GM10248 (cell line): ENCODE data around the gene NSG2.

Experiments
- CTCF ChIA-PET: fragments of 300-600 bp; sonication (Branson Sonifier 250); formaldehyde crosslinking; extraction: SDS; loops from one replicate; lab custom pipeline; 2021; ENCODE audit warnings: antibody characterized with exemption; lab: Yijun Ruan, JAX
- POLR2A ChIA-PET: fragments of 350-650 bp; sonication (Branson Sonifier 250); formaldehyde crosslinking; extraction: SDS; loops from one replicate; lab custom pipeline; 2020; ENCODE audit warnings: antibody characterized with exemption; lab: Yijun Ruan, JAX
- DNase-seq: peaks from one replicate; pipeline ENCODE4 v3.0.0; 2012; ENCODE audit errors: extremely low spot score
- CTCF ChIP-seq: IDR thresholded peaks from 2 replicates; pipeline ENCODE4 v1.5.1; 2012; ENCODE audit warnings: mild to moderate bottlenecking, low read depth; ENCODE audit errors: extremely low read depth, missing control alignments, control extremely low read depth

NSG2 gene

DNA sequence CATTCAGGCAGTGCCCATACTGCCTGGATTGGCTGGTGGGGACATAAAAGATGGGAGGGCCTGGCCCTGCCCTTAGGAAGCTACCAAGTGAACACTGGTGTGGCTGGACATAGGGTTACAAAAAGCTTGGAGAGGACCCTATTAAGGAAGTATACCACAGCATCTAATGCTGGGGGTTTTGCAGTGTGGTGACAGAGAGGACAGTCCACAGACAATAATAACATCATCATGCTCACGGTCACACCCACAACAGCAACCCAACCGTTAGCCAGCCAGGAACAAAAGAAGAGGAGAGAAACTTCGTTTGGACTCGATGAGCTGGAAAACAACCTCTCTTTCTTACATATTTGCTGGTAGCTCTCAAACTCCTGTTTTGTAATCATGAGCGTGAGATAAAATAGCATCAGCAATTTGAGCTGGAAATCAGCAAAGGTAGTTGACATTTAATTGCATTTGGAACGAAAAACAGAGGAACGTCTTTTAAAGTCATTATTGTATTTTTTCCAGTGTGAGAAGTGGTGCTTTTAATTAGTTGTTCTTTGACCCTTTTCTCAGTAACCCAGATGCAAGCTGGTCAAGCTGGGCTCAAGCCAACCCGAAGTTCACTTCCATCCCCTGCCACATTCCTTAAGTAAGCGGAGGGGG lies 73.4 kb downstream of the NSG2 start:
- DNase-seq: no peak

DNA sequence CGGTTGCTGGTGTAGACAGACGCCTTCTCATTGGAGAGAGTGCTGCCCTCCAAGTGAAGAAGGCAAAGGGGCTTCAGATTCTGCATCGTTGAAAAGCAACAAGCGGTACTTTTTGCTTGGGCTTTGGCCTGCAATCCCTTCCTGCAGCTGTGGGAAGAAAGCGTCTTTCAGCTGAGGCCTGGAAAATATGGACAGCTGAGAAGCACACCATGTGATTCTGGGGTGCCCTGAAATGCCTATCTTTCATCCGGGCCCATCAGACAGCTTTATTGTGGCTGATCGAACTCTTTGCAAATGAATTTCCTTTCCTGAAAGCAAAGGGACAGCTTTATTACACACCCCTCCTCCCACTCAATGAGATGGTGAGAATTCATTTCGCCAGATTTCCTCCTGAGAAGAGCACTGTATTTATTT lies 74.0 kb downstream of the NSG2 start:
- POLR2A ChIA-PET: no interaction called here
- TF ChIP-seq CTCF: no peak
- CTCF ChIA-PET: interaction anchor here (0.8 to 2.1 kb wide), 3 partner anchors 10 to 192 kb away, joined by 3 to 5 read pairs (median 3); no protein-coding TSS in a partner anchor
- DNase-seq: no peak

More for the DNA sequence above, 73.4 kb downstream of the NSG2 start:
- TF ChIP-seq CTCF: no peak
- POLR2A ChIA-PET: no interaction called here
- CTCF ChIA-PET: interaction anchor here (0.8 to 2.1 kb wide), 3 partner anchors 9 to 193 kb away, joined by 3 to 5 read pairs (median 3); no protein-coding TSS in a partner anchor

DNA sequence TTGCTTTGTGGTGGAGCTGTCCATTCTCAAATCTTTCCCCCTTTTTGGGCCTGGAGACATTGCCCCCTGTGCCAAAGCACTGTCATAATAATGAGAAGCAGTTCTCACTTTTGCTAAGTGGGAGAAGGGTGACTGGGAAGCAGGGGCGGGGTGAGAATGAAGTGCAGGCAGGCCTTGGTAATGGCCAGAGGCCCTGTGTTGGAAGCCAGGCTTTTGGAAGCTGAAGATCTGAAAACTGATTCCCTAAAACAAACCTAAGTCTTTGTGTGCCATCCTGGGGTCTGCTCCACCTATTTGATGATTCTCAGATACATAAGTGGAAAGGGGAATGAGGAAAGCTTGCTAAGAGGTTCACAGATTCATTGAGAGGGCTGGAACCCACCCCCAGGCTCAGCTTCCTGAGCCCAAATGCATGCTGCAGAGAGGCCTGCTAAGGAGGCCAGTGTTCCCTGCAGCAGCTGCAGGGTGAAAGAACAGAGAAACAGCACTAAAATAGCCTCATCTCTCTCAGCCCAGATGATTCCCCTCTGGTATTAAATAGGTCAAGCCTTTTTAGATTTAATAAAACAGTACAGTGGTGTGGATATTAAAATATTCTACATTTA lies 75.0 kb downstream of the NSG2 start:
- DNase-seq: no peak
- ChIA-PET CTCF (interaction anchor here (2.1 kb wide), 1 partner anchor 191 kb away, joined by 5 read pairs; no protein-coding TSS in a partner anchor), POLR2A (no interaction called here)
- no peak for TF ChIP-seq CTCF

GRCh38 chr5:174134545-174134944 lies 89.0 kb downstream of the NSG2 start:
- POLR2A ChIA-PET: no interaction called here
- no peak for DNase-seq
- CTCF ChIA-PET: no interaction called here
- TF ChIP-seq CTCF: no peak

DNA sequence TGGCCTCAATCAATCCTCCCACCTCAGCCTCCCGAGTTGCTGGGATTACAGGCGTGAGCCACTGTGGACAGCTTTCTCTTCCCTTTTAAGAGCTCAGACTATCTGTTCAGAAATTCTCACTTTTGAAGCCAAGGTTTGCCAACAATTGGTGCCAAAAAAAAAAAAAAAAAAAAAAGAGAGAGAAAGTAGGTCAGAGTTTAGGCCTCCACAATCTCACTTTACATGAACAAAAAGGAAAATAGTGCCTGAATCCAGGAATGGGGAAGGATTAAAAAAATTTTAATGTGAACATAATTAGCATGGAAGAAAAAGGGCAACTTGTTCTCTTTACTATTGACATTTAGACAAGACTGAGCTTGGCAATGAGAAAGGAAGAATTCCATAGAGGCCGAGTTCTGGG lies 94.1 kb downstream of the NSG2 start:
- POLR2A ChIA-PET: no interaction called here
- no peak for DNase-seq
- TF ChIP-seq CTCF: no peak
- CTCF ChIA-PET: interaction anchor here (1.2 kb wide), 1 partner anchor 21 kb away, joined by 4 read pairs; no protein-coding TSS in a partner anchor

- CTCF ChIA-PET: no interaction called here
- no peak for DNase-seq
- TF ChIP-seq CTCF: no peak
- POLR2A ChIA-PET: no interaction called here
Measured at GRCh38 chr5:174140452-174141020, 95.0 kb downstream of the NSG2 start.
